Activated CD8-positive, alpha-beta memory T cell treated with anti-CD3 and anti-CD28 coated beads for 48 hours (primary cell): ENCODE data around the gene FDXR.

Experiments
- DNase-seq, 3 experiments: peaks; one replicate each; pipeline ENCODE4 v3.0.0-alpha.2; 2020; ENCODE audit warnings: low read depth in 2 of 3, low spot score in 2 of 3

The FDXR gene

DNA sequence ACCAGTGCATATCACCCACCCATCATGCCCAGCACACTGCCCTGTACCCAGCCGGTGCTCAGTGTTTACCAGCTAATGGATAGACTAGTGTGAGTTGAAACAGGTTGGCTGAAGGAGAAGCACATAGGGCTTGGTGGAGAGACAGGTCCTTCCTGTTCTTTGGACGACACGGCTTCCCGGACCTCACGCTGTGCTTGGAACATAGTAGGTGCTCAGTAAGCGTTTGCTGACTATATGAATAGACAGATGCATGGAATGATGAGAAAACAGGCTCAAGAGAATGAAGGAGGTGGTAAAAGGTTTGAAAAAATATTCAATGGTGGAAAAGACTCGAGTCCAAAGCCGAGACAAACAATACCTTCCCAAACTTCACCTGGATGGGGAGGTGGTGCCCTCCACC, 27.4 kb upstream of the FDXR start:
- no peak for DNase-seq

DNA sequence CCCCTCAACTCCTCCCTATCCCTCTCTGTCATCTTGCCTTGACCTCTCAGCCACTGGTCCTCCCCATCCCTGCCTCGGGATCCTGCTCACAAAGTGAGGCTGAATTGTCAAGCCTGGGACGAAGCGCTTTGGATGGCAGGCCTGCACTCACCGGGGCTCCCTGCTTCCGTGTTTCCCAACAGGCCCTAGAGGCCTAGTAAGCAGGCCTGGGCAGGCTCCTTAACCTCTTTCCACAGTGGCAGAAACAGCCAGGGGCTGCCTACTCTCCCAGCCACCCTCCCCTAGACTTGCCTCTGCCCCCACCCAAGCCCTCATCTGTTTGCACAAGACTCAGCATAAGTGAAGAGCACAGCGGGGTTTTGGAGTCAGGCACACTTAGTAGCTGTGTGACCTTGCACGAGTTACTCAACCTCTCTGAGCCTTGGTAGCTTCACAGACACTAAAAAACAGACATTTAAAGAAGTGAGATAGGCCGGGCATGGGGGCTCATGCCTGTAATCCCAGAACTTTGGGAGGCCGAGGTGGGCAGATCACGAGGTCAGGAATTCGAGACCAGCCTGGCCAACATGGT, 25.7 kb upstream of the FDXR start:
- DNase-seq, result no peak

DNA sequence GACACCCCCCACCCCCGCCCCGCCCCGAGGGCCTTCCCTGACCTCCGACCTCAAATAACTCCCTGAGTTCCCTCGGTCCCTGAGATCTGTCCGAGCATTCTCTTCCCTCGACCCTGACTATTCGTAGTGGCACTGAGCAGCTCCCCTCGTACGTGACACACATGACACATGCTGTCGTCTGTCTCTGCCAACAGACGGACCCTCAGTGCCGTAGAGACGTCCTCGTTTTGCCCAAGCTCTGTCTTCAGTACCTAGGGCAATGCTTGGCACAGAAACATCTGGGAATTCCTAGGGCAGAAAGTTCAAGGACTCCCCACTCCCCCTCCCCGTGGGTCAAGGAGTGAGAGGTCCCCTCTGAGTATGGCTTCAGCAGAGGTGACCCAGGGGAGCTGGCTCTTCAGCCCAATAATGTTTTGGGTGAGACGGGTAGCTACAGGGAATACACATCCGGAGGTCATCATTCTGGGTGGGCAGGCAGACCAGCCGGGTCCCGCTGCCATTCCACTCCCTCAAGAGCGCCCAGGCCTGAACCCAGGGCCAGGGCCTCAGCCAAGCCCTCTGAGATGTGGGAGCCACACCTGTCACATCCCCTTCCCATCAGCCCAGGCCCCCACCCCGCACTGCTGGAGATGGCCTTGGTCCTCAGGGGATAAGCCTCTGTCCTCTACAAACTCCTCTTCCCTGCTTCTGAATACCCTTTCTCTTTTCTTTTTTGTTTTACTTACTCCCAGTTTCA, 21.3 kb upstream of the FDXR start:
- DNase-seq, result no peak

DNA sequence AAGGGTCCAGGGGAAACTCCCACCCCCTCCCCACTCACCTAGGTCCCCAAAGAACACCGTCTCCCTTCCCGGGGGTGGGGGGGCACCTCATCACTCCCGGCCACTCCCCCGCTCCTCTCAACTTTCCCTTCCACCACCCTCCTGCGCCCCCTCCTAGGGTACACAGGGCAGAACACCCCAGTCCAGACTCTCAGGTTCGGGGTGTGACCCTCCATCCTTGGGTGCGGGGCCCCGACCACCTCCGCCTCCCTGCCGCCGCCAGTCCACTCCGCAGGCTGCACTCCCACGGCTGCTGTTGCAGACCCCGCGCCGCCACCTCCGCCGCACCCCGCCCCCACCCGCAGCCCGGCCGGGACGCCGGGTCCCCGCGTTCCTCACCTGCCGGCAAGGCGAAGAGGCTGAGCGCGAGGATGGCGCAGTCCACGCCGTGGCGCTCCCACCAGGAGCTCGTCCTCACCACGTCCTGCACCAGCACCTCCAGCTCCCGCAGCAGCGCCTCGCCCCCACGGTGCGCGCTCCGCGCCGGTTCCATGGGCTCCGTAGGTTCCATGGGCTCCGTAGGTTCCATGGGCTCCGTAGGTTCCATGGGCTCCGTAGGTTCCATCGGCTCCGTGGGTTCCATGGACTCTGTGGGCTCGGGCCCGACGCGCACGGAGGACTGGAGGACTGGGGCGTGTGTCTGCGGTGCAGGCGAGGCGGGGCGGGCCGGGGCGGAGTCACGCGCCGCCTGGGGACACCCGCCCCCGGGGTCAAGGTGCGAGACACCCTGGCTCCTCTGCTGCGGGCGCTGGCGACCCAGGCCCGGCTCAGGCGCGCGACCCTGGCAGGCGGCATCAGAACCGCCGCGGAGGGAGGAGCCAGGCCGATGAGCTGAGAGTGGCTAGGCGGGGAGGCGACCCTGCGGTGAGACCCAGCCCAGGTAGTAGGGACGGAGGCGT, 20.4 kb upstream of the FDXR start, which contains the start of gene FADS6:
Gene FADS6 (minus strand): TSS at position 660 of the 938 bp plus-strand sequence. CDS start 38 bp downstream, at position 622.
- no peak for DNase-seq

DNA sequence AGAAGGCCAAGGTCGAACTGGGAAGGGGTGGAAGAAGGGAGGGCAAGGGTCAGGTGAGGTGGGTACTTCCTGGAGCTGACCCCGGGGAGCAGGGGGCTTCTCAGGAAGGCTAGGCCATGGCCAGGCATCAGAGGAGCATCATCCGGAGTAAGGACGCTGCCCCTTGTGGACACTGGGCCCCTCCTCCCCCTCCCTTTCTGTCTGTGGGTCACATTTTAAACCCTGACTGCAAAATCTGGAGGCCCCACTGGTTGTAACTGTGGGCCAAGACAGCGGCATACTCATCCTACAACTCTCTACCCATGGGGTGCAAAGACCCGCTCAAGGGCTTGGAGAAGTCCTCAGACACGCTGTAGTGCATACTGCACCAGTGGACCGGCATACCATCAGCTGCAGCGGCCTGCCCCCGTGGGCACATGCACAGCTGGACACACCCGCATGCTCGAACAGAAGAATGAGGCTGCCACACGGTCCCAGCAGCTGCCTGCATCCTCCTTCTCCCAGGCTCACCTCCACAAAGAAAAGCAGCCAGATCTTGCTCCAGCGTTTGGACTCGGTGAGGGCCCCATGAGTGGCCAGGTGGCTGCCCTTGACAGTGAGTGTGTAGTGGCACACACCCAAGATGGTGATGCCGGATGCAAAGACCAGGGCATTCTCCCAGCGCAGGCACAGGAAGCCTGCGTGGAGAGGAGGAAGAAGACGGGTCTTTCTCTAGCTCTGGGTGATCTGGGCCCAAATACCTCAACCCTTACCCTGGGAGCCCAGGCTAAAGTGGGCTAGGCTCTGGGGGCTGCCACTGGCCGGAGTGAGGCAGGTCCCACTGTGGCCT, 19.4 kb upstream of the FDXR start:
- DNase-seq, result no peak

DNA sequence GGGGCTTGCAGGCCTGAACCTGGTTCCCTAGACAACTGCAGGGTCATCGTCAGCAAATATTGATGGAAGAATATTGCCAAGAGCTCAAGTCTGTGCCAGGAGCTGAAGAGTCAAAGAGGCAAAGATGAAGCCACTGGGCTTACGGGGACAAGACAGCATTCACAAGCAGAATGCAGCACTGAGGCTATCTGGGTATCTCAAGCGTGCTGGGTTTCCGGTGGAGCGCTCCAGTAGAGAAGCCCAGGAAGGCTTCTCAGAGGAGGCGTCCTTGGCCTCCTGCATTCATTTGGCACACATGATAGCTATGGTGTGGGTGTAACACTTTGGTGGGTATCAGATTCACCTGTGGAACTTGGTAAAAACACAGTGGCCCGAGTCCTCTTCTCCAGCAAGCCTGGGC, 17.8 kb upstream of the FDXR start:
- DNase-seq, result no peak

DNA sequence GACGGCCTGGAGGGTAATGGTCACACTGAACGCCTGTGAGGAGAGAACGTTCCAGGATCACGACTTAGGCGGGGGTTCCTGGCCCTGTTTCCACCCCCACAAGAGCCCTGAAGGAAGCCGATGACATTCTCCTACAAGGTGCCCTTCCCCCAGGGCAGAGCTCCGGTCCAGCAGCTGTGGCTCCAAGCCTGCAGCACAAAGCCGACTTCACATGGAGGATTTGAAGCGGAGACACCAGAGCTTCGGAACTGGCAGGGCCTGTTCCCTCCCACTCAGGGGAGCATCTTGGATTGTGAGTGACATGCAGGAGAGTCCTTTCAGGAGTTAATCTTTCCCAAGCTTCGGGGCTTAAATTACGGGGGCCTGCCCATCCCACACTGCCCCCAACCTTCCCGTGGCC, 15.7 kb upstream of the FDXR start:
- DNase-seq, result no peak

DNA sequence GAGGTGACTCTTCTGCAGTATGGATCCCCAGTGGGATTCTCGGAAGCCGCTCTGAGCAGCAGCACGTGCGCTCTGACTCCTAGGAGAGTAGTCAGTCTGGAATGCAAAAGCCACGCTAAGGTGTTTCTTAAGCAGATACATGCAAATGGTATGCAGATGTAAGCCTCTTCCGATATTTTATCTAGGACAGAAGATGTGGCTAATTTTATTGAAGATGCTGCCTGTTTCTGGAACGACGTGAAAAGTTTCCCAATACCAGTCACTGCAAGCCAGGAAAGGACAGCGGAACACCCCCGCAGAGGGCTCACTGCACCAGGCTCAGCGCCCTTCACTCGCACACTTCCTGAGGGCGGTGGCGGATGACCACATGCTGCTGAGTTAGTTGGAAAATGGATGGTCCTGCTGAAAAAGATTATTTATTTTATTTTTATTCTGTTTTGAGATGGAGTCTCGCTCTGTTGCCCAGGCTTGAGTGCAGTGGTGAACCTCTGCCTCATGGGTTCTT, 10.5 kb upstream of the FDXR start:
- DNase-seq, result no peak

DNA sequence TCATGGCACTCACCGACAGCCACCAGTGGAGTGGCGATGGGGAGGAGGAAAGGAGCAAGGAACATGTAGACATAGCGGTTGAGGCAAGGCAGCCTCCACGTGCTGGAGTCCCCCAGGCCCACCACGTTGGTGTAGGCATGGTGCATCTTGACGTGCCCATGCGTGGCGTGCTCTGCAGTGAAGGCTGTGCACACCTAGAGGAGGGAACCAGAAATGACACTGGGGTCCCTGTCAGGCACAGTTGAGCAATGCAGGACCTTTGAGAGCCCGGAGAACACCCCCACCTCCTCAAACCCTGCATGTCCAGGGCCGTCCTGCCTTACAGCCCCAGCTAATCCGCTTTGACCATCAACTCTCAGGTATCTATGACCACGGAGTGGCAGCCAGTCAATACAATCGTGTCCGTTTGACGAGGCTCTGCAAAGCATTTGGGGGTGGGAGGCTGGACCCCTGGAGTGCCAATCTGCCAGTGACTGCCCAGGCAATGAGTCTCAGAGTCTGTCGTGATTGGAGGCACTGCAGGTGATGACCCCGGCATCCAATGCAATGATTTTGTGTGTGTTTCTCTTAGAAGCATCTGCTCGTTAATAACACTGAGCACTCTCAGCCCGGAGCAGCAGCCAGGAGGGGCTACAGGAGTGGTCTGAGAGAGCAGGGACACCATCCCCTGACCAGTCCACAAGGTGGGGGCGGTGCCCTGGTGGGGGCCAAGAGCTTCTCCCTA, 9.9 kb upstream of the FDXR start:
- no peak for DNase-seq

DNA sequence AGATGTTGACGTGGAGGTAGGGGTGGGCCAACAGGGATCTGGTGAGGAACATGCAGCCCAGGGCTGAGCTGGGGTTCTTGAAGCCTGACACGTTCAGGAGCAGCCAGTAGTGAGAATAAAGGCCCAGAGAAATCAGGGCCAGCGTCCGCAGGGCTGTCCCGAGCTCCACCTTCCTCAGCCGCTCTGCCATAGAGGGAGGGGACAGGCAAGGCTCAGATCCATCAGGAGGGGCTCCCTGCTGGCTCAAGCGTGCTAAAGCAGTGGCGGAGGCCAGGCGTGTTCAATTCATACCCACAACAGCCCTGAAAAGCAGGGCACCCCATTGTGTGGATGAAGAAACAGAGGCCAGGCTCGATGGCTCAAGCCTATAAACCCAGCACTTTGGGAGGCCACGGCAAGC, 8.3 kb upstream of the FDXR start:
- DNase-seq, result no peak

DNA sequence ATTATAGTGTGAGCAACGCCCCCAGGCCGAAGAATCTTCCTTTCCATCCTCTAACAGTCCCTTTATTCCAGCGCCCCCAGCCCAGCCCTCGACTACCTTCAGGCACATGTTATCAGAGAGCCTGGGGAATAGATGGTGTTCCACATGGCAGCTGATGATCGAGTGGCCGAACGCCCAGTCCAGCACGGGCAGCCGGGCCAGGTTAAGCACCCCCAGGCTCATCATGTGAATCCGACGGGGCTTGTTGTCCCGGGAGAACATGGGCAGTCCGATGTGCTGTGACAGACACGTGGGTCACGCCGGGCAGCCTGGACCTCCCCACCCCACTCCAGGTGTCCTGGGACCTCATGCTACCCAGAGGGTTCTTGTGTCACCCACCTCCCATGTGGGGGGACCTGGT, 6.5 kb upstream of the FDXR start:
- no peak for DNase-seq

DNA sequence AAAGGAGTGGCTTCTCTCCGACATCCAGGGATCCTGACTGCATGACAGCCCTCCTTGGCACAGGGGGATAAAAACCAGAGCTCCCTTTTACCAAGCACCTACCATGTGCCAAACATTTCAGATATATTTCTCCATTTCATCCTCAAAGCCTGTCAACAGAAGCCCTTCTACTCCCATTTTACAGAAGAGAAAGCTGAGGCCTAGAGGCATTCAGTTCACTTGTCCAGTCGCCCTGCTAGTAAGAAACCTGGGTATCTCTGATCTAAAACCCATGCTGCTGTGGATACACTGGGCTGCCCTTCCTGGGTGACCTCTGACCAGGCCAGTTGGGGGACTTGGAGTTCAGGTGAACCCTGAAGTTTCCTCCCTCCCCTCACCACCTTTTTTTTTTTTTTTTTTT, 5.9 kb upstream of the FDXR start:
- no peak for DNase-seq

DNA sequence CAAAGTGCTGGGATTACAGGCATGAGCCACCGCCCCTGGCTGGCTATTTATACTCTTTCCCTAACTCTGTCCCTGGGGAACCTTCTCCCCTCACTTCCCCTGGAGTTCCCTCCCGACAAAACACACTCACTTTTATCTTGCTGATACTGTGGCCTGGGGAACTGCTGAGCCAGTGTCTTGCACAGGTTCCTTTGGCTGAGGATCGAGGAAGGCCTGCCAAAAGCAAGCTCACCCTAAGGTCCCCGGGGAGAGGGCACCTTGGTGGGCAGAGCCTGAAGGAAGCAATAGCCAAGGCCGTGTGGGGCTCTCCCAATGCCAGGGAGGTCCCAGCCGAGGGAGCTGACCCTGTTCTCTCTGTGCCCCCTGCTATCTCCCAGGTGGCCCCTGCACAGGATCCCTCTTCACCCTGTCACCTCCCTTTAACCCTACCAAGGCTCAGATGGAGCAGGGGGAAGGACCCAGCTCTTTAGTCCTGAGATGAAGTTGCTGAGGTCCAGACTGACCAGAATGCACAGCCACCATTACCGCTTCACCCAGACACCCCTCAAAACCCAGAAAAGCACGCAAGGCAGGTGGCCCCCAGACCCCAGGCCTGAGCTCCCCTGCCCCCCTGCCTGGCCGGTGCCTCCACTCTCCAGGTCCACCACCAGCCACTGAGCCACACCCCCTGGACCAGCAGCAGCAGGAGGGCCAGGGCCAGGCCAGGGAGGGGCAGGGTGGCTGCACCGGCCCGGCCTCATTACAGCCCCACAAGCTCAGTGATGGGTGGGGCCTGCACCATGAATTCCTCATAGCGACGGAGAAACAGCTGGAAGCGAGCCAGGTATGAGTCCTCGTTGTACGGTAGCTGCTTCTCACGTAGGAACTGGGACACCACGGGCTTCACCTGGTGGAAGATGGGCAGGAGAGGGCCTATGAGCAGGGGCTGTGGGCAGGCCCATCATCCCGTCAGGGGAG, 5.1 kb upstream of the FDXR start:
- no peak for DNase-seq

DNA sequence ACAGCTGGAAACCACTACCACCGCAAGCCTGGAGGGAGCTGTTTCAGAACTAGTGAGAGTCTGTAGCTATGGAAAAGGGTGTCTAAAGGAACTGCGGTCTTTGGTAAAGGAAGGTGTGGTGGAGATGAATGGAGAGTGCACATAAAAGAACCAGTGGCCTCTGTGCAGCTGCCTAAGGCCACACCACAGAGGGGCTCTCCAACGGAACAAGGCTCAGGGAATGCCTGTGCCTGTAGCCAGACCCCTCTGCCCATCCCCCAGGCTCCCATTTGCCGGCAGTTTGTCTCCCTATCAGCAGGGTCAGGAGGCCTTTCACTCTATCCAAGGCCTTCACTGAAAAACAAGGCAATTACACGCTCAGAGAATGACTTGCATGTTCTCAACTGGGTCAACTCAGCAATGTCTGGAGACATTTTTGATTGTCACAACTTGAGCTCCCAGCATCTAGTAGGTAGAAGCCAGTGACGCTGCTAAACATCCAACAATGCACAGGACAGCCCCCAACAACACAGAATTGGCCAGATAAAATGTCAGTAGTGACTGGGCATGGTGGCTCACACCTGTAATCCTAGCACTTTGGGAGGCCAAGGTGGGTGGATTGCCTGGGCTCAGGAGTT, 3.3 kb upstream of the FDXR start:
- DNase-seq, result no peak

DNA sequence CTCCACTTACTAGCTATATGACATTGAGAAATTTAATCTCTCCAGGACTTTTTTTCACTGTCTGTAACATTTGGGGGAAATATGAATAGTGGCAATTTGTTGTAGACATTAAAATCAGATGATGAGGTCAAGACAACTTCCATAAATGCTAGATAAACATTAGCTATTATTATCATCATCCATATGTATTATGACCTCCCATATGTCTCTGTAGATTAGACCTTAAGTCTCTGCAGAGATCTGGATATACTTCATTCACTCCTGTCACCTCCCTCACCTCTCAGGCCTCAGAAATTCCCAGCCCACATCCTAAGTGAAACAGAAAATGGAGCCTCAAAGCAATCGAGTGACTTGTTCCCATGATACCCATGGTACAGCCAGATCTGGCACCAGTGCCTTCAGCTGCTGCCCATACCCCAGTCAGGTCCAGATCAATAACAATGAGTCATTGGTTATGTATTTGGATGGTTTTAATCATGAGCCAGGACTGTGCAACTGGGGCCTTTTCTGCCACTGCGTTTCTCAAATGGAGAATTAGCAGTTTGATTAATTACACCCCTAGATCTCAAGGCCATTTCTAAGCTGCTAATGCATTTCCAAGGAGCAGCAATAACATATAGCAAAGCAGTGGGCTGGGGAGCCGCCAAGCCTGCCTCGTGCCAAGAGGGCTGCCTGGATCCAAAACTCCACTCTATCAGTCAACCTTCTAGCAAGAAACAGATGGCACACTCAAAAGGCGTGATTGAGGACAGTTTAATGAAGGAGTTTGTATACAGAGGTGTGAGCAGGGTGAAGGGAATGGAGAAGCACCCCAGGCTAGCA, 2.6 kb upstream of the FDXR start:
- DNase-seq, result no peak

DNA sequence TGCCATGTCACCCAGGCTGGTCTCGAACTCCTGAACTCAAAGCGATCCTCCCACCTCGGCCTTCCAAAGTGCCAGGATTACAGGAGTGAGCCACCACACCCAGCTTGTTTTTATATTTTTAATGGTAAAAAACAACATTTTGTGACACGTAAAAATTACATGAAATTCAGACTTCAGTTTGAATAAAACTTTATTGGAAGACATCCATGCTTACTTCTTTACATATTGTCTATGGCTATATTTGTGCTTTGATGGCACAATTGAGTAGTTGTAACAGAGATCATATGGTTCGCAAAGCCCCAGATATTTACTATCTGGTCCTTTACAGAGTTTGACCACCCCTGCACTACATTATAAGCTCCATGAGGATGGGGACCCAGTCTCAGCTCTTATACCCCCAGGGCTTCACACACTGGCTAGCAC, 1.8 kb upstream of the FDXR start:
- no peak for DNase-seq

DNA sequence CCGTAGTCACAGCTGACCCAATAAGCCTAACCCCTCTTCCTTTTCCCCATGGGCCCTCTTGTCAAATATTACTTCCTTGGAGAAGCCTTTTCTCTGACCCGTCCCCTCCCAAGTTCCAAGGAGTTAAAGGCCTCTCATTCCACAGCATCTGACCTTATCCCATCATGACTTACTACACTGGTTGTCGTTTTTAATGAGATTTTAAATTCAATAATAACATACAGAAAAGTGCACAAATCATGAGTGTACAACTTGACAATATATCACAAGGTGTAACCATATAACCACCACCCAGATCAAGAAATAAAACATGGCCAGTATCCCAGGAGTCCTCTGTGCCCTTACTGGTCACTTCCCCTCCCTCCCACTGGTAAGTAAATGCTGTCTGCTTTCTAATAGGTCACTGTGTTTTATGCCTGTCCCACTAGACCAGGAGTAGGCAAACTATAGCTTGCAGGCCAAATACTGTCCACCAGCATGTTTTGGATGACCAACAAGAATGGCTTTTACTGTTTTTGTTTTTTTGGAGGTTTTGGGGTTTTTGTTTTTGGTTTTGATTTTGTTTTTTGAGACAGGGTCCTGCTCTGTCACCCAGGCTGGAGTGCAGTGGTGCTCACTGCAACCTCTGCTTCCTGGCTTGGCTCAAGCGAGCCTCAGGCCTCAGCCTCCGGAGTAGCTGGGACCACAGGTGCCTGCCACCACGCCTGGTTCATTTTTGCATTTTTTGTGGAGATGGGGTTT, 1.2 kb upstream of the FDXR start:
- DNase-seq, result no peak
